Measurements from ENCODE around the gene ETV3L.
"Not testable (repeated sequence)": the region's sequence is repeated elsewhere in the genome, so short reads cannot be mapped to it uniquely, and the experiment has no call there.

ETV3L gene

DNA sequence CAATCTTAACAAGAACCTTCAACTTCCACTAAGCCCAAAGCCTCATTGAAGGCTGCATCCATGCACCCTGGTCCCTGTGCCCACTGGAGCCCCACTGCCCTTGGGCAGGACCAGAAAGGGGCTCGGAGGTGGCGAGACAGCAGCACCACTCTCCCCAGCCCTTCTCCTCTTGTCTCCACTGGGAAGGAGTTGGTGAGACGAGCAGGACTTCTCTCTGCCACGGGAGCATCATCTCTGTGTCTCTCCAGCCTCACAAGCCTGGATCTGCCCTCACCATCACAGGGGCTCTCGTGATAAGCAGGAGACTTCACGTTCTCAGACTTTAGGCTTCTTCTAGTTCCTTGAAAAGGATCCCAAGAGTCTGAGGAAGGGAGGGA lies 7.2 kb upstream of the ETV3L start:
- peaks cover 4% of the 10 kb centered on the region for H3K27me3 ChIP-seq (replicated peaks; ENCODE audit: control insufficient read depth, insufficient read depth, low read length, poor library complexity, severe bottlenecking)
- no peak for DNase-seq
- H3K36me3 ChIP-seq (ENCODE audit: control insufficient read depth, insufficient read depth, low read length) = no peaks in the 10 kb centered on the region
- H3K27ac ChIP-seq (ENCODE audit: insufficient read depth, low read length, poor library complexity, severe bottlenecking) = no peak overlapping the region
- no peak overlapping the region for H3K4me3 ChIP-seq (ENCODE audit: insufficient read depth, low read depth, low read length, poor library complexity, severe bottlenecking)
- H3K4me1 ChIP-seq (ENCODE audit: control insufficient read depth, insufficient read depth, low read length, poor library complexity, severe bottlenecking) = no peaks in the 10 kb centered on the region
- H3K9me3 ChIP-seq (ENCODE audit: control insufficient read depth, low read length) = no peaks in the 10 kb centered on the region

DNA sequence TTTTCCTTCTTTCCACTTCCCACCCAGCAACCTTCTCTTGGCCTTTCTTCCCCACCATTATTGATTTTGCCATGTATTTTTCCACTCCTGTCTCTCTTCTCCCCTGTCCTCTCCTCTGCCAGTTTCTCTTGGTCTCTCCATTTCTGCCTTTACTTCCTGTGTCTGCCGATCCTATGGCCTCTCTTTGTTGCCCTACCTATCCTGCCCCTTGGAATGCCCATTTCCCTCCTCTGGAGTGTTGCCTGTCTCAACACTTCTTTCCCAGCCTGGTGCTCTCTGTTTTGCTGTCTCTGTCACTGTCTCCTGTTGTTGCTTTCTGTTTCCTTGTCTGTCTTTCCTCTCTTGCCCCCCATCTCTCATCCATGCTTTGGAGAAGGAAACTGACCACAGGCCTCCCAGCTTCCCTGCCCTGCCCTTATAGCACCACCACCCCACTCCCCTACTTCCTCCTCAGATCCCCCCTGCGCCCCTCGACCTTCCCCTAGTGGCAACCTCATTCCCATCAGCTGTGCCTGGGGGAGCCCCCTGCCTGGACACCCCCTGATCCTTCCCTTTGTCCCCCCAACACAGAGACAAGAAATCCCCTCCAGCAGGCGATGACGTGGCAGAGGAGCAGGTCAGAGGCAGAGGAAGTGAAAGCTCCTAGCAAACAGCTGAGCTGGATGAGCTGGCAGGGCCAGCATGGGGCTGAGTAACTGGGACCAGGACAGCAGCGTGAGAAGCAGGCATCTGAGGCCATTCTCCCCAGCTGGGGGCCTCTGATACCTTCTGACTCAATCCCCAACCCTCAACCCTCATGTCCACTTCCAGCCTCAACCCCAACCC lies 6.6 kb upstream of the ETV3L start:
- no peaks in the 10 kb centered on the region for H3K36me3 ChIP-seq (ENCODE audit: control insufficient read depth, insufficient read depth, low read length)
- H3K4me3 ChIP-seq (ENCODE audit: insufficient read depth, low read depth, low read length, poor library complexity, severe bottlenecking) = no peak overlapping the region
- H3K27me3 ChIP-seq (replicated peaks; ENCODE audit: control insufficient read depth, insufficient read depth, low read length, poor library complexity, severe bottlenecking) = peaks cover 4% of the 10 kb centered on the region
- H3K27ac ChIP-seq (ENCODE audit: insufficient read depth, low read length, poor library complexity, severe bottlenecking) = no peak overlapping the region
- DNase-seq = no peak
- no peaks in the 10 kb centered on the region for H3K4me1 ChIP-seq (ENCODE audit: control insufficient read depth, insufficient read depth, low read length, poor library complexity, severe bottlenecking)
- H3K9me3 ChIP-seq (ENCODE audit: control insufficient read depth, low read length) = no peaks in the 10 kb centered on the region

- Histone ChIP-seq H3K4me3 (ENCODE audit: insufficient read depth, low read depth, low read length, poor library complexity, severe bottlenecking) (no peak overlapping the region), H3K4me1 (ENCODE audit: control insufficient read depth, insufficient read depth, low read length, poor library complexity, severe bottlenecking) (no peaks in the 10 kb centered on the region), H3K27ac (ENCODE audit: insufficient read depth, low read length, poor library complexity, severe bottlenecking) (no peak overlapping the region), H3K9me3 (ENCODE audit: control insufficient read depth, low read length) (no peaks in the 10 kb centered on the region), H3K27me3 (replicated peaks; ENCODE audit: control insufficient read depth, insufficient read depth, low read length, poor library complexity, severe bottlenecking) (peaks cover 4% of the 10 kb centered on the region), H3K36me3 (ENCODE audit: control insufficient read depth, insufficient read depth, low read length) (no peaks in the 10 kb centered on the region)
- no peak for DNase-seq
These were observed 5.8 kb upstream of the ETV3L start for GRCh38 chr1:157105298-157105987.

DNA sequence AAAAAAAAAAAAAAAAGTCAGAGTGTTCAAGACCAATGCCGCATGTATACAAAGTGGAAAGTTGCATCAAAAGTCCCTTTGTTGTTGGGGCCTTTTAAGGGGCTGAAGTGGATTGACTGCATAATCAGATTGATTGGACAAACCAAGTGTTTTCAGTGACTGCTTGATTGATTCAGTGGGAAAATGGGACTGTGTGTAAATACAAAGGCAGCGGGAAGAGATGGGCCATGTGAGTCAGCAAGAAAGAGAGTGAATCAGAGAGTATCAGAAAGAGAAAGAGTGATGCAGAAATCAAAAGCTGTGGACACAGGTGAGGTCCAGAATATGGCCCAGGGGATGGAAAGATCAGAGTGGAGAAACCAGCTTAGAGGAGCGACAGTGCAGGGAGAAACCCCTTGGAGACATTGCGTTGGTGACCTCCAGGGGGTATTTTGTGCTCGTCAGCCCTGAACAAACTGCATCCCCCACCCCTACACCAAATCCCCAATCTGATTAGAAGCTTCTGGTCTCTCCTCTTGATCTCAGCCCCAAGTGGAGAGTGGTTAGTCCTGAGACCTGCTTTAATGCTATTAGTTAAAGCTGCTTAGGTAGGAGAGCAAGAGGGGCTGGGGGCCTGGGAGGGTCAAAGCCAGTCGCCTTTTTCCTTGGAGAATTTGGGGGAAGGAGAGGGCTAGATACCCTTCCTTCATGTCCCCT lies 5.1 kb upstream of the ETV3L start:
- no peak for DNase-seq
- H3K9me3 ChIP-seq (ENCODE audit: control insufficient read depth, low read length) = no peaks in the 10 kb centered on the region
- H3K27ac ChIP-seq (ENCODE audit: insufficient read depth, low read length, poor library complexity, severe bottlenecking) = no peak overlapping the region
- H3K27me3 ChIP-seq (replicated peaks; ENCODE audit: control insufficient read depth, insufficient read depth, low read length, poor library complexity, severe bottlenecking) = peaks cover 4% of the 10 kb centered on the region
- no peaks in the 10 kb centered on the region for H3K36me3 ChIP-seq (ENCODE audit: control insufficient read depth, insufficient read depth, low read length)
- no peaks in the 10 kb centered on the region for H3K4me1 ChIP-seq (ENCODE audit: control insufficient read depth, insufficient read depth, low read length, poor library complexity, severe bottlenecking)
- H3K4me3 ChIP-seq (ENCODE audit: insufficient read depth, low read depth, low read length, poor library complexity, severe bottlenecking) = no peak overlapping the region

GRCh38 chr1:157103268-157103667 lies 3.7 kb upstream of the ETV3L start:
- Histone ChIP-seq H3K4me3 (ENCODE audit: insufficient read depth, low read depth, low read length, poor library complexity, severe bottlenecking) (no peak overlapping the region), H3K4me1 (ENCODE audit: control insufficient read depth, insufficient read depth, low read length, poor library complexity, severe bottlenecking) (no peaks in the 10 kb centered on the region), H3K27me3 (replicated peaks; ENCODE audit: control insufficient read depth, insufficient read depth, low read length, poor library complexity, severe bottlenecking) (peaks cover 4% of the 10 kb centered on the region), H3K27ac (ENCODE audit: insufficient read depth, low read length, poor library complexity, severe bottlenecking) (no peak overlapping the region), H3K9me3 (ENCODE audit: control insufficient read depth, low read length) (no peaks in the 10 kb centered on the region), H3K36me3 (ENCODE audit: control insufficient read depth, insufficient read depth, low read length) (no peaks in the 10 kb centered on the region)
- DNase-seq = no peak

- H3K9me3 ChIP-seq (ENCODE audit: control insufficient read depth, low read length) = no peaks in the 10 kb centered on the region
- H3K4me3 ChIP-seq (ENCODE audit: insufficient read depth, low read depth, low read length, poor library complexity, severe bottlenecking) = no peak overlapping the region
- H3K27ac ChIP-seq (ENCODE audit: insufficient read depth, low read length, poor library complexity, severe bottlenecking) = no peak overlapping the region
- H3K36me3 ChIP-seq (ENCODE audit: control insufficient read depth, insufficient read depth, low read length) = no peaks in the 10 kb centered on the region
- no peak for DNase-seq
- H3K4me1 ChIP-seq (ENCODE audit: control insufficient read depth, insufficient read depth, low read length, poor library complexity, severe bottlenecking) = no peaks in the 10 kb centered on the region
- no peaks in the 10 kb centered on the region for H3K27me3 ChIP-seq (replicated peaks; ENCODE audit: control insufficient read depth, insufficient read depth, low read length, poor library complexity, severe bottlenecking)
These were observed 1.5 kb upstream of the ETV3L start for GRCh38 chr1:157101149-157101548.

- H3K9me3 ChIP-seq (ENCODE audit: control insufficient read depth, low read length); H3K4me1 ChIP-seq (ENCODE audit: control insufficient read depth, insufficient read depth, low read length, poor library complexity, severe bottlenecking); H3K27ac ChIP-seq (ENCODE audit: insufficient read depth, low read length, poor library complexity, severe bottlenecking); DNase-seq; H3K36me3 ChIP-seq (ENCODE audit: control insufficient read depth, insufficient read depth, low read length); H3K27me3 ChIP-seq (replicated peaks; ENCODE audit: control insufficient read depth, insufficient read depth, low read length, poor library complexity, severe bottlenecking); H3K4me3 ChIP-seq (ENCODE audit: insufficient read depth, low read depth, low read length, poor library complexity, severe bottlenecking): not testable (repeated sequence)
These were observed 498 bp downstream of the ETV3L start for GRCh38 chr1:157098987-157099632.

GRCh38 chr1:157098519-157098918 lies 1.1 kb downstream of the ETV3L start:
- Histone ChIP-seq H3K27ac (ENCODE audit: insufficient read depth, low read length, poor library complexity, severe bottlenecking) (no peak overlapping the region), H3K4me1 (ENCODE audit: control insufficient read depth, insufficient read depth, low read length, poor library complexity, severe bottlenecking) (no peaks in the 10 kb centered on the region), H3K9me3 (ENCODE audit: control insufficient read depth, low read length) (no peaks in the 10 kb centered on the region), H3K36me3 (ENCODE audit: control insufficient read depth, insufficient read depth, low read length) (no peaks in the 10 kb centered on the region), H3K27me3 (replicated peaks; ENCODE audit: control insufficient read depth, insufficient read depth, low read length, poor library complexity, severe bottlenecking) (no peaks in the 10 kb centered on the region), H3K4me3 (ENCODE audit: insufficient read depth, low read depth, low read length, poor library complexity, severe bottlenecking) (no peak overlapping the region)
- no peak for DNase-seq

- Histone ChIP-seq H3K9me3 (ENCODE audit: control insufficient read depth, low read length) (no peaks in the 10 kb centered on the region), H3K27ac (ENCODE audit: insufficient read depth, low read length, poor library complexity, severe bottlenecking) (no peak overlapping the region), H3K4me3 (ENCODE audit: insufficient read depth, low read depth, low read length, poor library complexity, severe bottlenecking) (no peak overlapping the region), H3K27me3 (replicated peaks; ENCODE audit: control insufficient read depth, insufficient read depth, low read length, poor library complexity, severe bottlenecking) (no peaks in the 10 kb centered on the region), H3K36me3 (ENCODE audit: control insufficient read depth, insufficient read depth, low read length) (no peaks in the 10 kb centered on the region), H3K4me1 (ENCODE audit: control insufficient read depth, insufficient read depth, low read length, poor library complexity, severe bottlenecking) (no peaks in the 10 kb centered on the region)
- DNase-seq = no peak
These were observed 1.9 kb downstream of the ETV3L start for GRCh38 chr1:157097692-157098091.

Measured in effector memory CD4-positive, alpha-beta T cell (primary cell).